CD14-positive monocyte (primary cell): Measurements from ENCODE around the gene PPP2R2C. TPM values are rescaled to one million over a fixed set of nuclear protein-coding genes. Genes with fewer than 3 reads are reported as not detected.

ENCODE experiments used
- DNase-seq, 3 donors: peaks; one replicate each; pipeline ENCODE4 v3.0.0-alpha.2; 2011 to 2022
- H2AFZ ChIP-seq: 2 replicates; pipeline ENCODE4 v1.6.0; 2012; ENCODE audit warnings: mild to moderate bottlenecking, low read depth, low read length, inconsistent platforms; ENCODE audit not compliant: insufficient read depth, poor library complexity, severe bottlenecking
- H3K27ac ChIP-seq, 2 donors: 1 replicate in 1 of 2; 2 replicates in 1 of 2; pipeline ENCODE4 v1.5.1; 2012 to 2013; ENCODE audit warnings: low read length in 2 of 2, control low read depth in 1 of 2, inconsistent platforms in 1 of 2, low read depth in 1 of 2, mild to moderate bottlenecking in 1 of 2
- H3K27me3 ChIP-seq, 2 donors: one replicate each; pipeline versions ENCODE4 v1.6.0 to v1.6.1; 2011 to 2013; ENCODE audit warnings: low read length in 2 of 2; ENCODE audit not compliant: control insufficient read depth in 2 of 2, insufficient read depth in 2 of 2
- H3K36me3 ChIP-seq, 2 donors: replicated peaks in 1 of 2; 1 replicate in 1 of 2; 2 replicates in 1 of 2; pipeline versions ENCODE4 v1.5.1 to v1.6.1; 2012 to 2013; ENCODE audit warnings: low read length in 2 of 2, control low read depth in 1 of 2, inconsistent platforms in 1 of 2, mild to moderate bottlenecking in 1 of 2; ENCODE audit not compliant: insufficient read depth in 2 of 2, control insufficient read depth in 1 of 2
- H3K4me1 ChIP-seq, 2 donors: 1 replicate in 1 of 2; 2 replicates in 1 of 2; pipeline versions ENCODE4 v1.5.1 to v1.6.1; 2012 to 2013; ENCODE audit warnings: low read length in 2 of 2, control low read depth in 1 of 2, inconsistent platforms in 1 of 2, mild to moderate bottlenecking in 1 of 2, moderate library complexity in 1 of 2; ENCODE audit not compliant: insufficient read depth in 2 of 2, control insufficient read depth in 1 of 2
- H3K4me2 ChIP-seq: replicated peaks from 2 replicates; pipeline ENCODE3; 2012; ENCODE audit warnings: low read length, moderate library complexity, mild to moderate bottlenecking; ENCODE audit not compliant: poor library complexity, severe bottlenecking; ENCODE audit errors: extremely low read depth
- H3K4me3 ChIP-seq, 3 experiments: fragments of 200-600 bp in 1 of 3; sonication (generic) in 1 of 3; replicated peaks in 1 of 3; 1 replicate in 2 of 3; 2 replicates in 1 of 3; pipeline ENCODE4 v1.5.1; 2011 to 2013; ENCODE audit warnings: low read length in 3 of 3, mild to moderate bottlenecking in 3 of 3, control low read depth in 2 of 3, low read depth in 2 of 3, inconsistent platforms in 1 of 3, moderate library complexity in 1 of 3
- H3K79me2 ChIP-seq: 2 replicates; pipeline ENCODE4 v1.6.0; 2012; ENCODE audit warnings: mild to moderate bottlenecking, control low read depth, inconsistent platforms, low read length, moderate library complexity; ENCODE audit not compliant: insufficient read depth
- H3K9ac ChIP-seq: 2 replicates; pipeline ENCODE4 v1.6.0; 2017; ENCODE audit warnings: low read length, mild to moderate bottlenecking; ENCODE audit not compliant: insufficient read depth, poor library complexity, severe bottlenecking
- H3K9me3 ChIP-seq, 2 donors: replicated peaks in 1 of 2; 1 replicate in 1 of 2; 2 replicates in 1 of 2; pipeline versions ENCODE4 v1.5.1 to v1.6.1; 2012 to 2013; ENCODE audit warnings: low read length in 2 of 2, control low read depth in 1 of 2; ENCODE audit not compliant: control insufficient read depth in 1 of 2, insufficient read depth in 1 of 2
- H4K20me1 ChIP-seq: 2 replicates; pipeline ENCODE4 v1.6.0; 2012; ENCODE audit warnings: mild to moderate bottlenecking, low read length, control low read depth, moderate library complexity; ENCODE audit not compliant: insufficient read depth
- H3K27ac Mint-ChIP-seq, 7 donors: one replicate each; pipeline ENCODE4 v1.8.0; 2020; ENCODE audit warnings: mild to moderate bottlenecking in 7 of 7, mixed read lengths in 7 of 7, moderate library complexity in 6 of 7, inconsistent platforms in 2 of 7
- H3K27me3 Mint-ChIP-seq, 3 donors: one replicate each; pipeline ENCODE4 v1.8.0; 2021 to 2022; ENCODE audit warnings: low read depth in 3 of 3, mild to moderate bottlenecking in 3 of 3, mixed read lengths in 3 of 3, moderate library complexity in 3 of 3, inconsistent platforms in 1 of 3
- H3K36me3 Mint-ChIP-seq, 2 donors: one replicate each; pipeline ENCODE4 v1.8.0; 2020; ENCODE audit warnings: mixed read lengths in 2 of 2, inconsistent platforms in 1 of 2, mild to moderate bottlenecking in 1 of 2
- H3K4me1 Mint-ChIP-seq: one replicate; pipeline ENCODE4 v1.8.0; 2020; ENCODE audit warnings: mild to moderate bottlenecking, mixed read lengths
- H3K4me3 Mint-ChIP-seq, 2 donors: one replicate each; pipeline ENCODE4 v1.8.0; 2020; ENCODE audit warnings: mild to moderate bottlenecking in 2 of 2, mixed read lengths in 2 of 2, moderate library complexity in 1 of 2
- H3K9me3 Mint-ChIP-seq, 7 donors: one replicate each; pipeline ENCODE4 v1.8.0; 2020 to 2022; ENCODE audit warnings: mixed read lengths in 7 of 7, mild to moderate bottlenecking in 6 of 7, moderate library complexity in 6 of 7, inconsistent platforms in 2 of 7
- CTCF ChIP-seq: fragments of 200-600 bp; IDR thresholded peaks from one replicate; pipeline ENCODE4 v1.8.0; 2022; ENCODE audit warnings: antibody characterized with exemption, mild to moderate bottlenecking
- WGBS: methylation state at CpG from one replicate; pipeline ENCODE4 v1.1.5; 2013; ENCODE audit warnings: missing lambda C conversion rate; ENCODE audit not compliant: insufficient coverage; 5-methylcytosine and 5-hydroxymethylcytosine counted together
- intact Hi-C, 2 donors: fragments of 100-400 bp; cut with micrococcal nuclease; formaldehyde crosslinking; loops; one replicate each; pipeline versions ENCODE4 v1.15.0 to v1.15.1; 2023
- polyA plus RNA-seq, 3 donors: library from polyadenylated mRNA; depleted of rRNA in 1 of 3; unstranded in 2 of 3; stranded (reverse) in 1 of 3; fragments of 300-500 nt in 2 of 3; fragments of >200 nt in 1 of 3; fragmentation: Illumina TruSeq in 2 of 3; gene quantifications; 1 replicate in 2 of 3; 2 replicates in 1 of 3; pipeline ENCODE4 v1.2.3, GENCODE V29; 2012 to 2021

PPP2R2C gene
- polyA plus RNA-seq, 3 donors = not detected

GRCh38 chr4:6368601-6369000 is 103.8 kb downstream of the PPP2R2C start:
- Histone ChIP-seq H3K79me2 (no peaks in the 10 kb centered on the region), H3K27me3 (no peaks in the 10 kb centered on the region), H4K20me1 (no peaks in the 10 kb centered on the region), H3K36me3 (no peaks in the 10 kb centered on the region), H3K27ac (no peak overlapping the region), H3K9ac (no peak overlapping the region), H2AFZ (no peak overlapping the region), H3K4me3 (no peak overlapping the region), H3K9me3 (no peaks in the 10 kb centered on the region), H3K4me2 (no peak overlapping the region), H3K4me1 (no peaks in the 10 kb centered on the region)
- peaks cover 2 to 8% (median 4%) of the 10 kb centered on the region in 3 donors for H3K27me3 Mint-ChIP-seq
- H3K4me3 Mint-ChIP-seq = peak overlapping the region in 1 of 2 donors; percentile 13
- no peak overlapping the region for H3K27ac Mint-ChIP-seq
- 94% methylated on average over 7 of the region's 12 CpGs for WGBS
- intact Hi-C loops = no loop called here
- DNase-seq = no peak
- no peak for TF ChIP-seq CTCF
- H3K9me3 Mint-ChIP-seq = no peaks in the 10 kb centered on the region
- H3K36me3 Mint-ChIP-seq = no peaks in the 10 kb centered on the region
- H3K4me1 Mint-ChIP-seq = no peaks in the 10 kb centered on the region

- Mint-ChIP-seq H3K4me1 (no peaks in the 10 kb centered on the region), H3K27ac (no peak overlapping the region), H3K27me3 (peaks cover 2 to 8% (median 5%) of the 10 kb centered on the region in 3 donors), H3K9me3 (peaks cover 0 to 3% (median 0%) of the 10 kb centered on the region in 7 donors), H3K36me3 (no peaks in the 10 kb centered on the region), H3K4me3 (no peak overlapping the region)
- Histone ChIP-seq H3K79me2 (no peaks in the 10 kb centered on the region), H3K36me3 (no peaks in the 10 kb centered on the region), H3K27ac (no peak overlapping the region), H3K4me2 (no peak overlapping the region), H2AFZ (no peak overlapping the region), H4K20me1 (no peaks in the 10 kb centered on the region), H3K4me1 (no peaks in the 10 kb centered on the region), H3K27me3 (no peaks in the 10 kb centered on the region), H3K9ac (no peak overlapping the region), H3K4me3 (no peak overlapping the region), H3K9me3 (no peaks in the 10 kb centered on the region)
- no peak for TF ChIP-seq CTCF
- WGBS = 89% methylated on average over 10 of the region's 10 CpGs
- intact Hi-C loops = no loop called here
- DNase-seq = no peak
These were observed 104.3 kb downstream of the PPP2R2C start for GRCh38 chr4:6368096-6368495.
